Calu3 (cell line): ENCODE data around the gene GRIK1. TPM values are rescaled to one million over a fixed set of nuclear protein-coding genes. Genes with fewer than 3 reads are reported as not detected.

ENCODE experiments used
- BruUV-seq: library from RNA; stranded (reverse); fragments of 400-500 nt; replicated peaks from 2 replicates; lab custom pipeline; 2021; lab: Mats Ljungman, UMichigan
- CTCF ChIA-PET: fragments of 300-600 bp; sonication (Branson Sonifier 250); formaldehyde crosslinking; loops from one replicate; lab custom pipeline; 2022; ENCODE audit warnings: antibody characterized with exemption; lab: Charles Lee
- DNase-seq: peaks from one replicate; pipeline ENCODE4 v3.0.0; 2022
- H3K27ac Mint-ChIP-seq: one replicate; pipeline ENCODE4 v1.8.0; 2022; ENCODE audit warnings: mixed read lengths; ENCODE audit not compliant: unreplicated experiment
- H3K27me3 Mint-ChIP-seq: one replicate; pipeline ENCODE4 v1.8.0; 2022; ENCODE audit warnings: mixed read lengths; ENCODE audit not compliant: unreplicated experiment
- H3K36me3 Mint-ChIP-seq: one replicate; pipeline ENCODE4 v1.8.0; 2022; ENCODE audit warnings: mild to moderate bottlenecking, moderate library complexity, mixed read lengths; ENCODE audit not compliant: insufficient read depth, unreplicated experiment
- H3K4me1 Mint-ChIP-seq: one replicate; pipeline ENCODE4 v1.8.0; 2022; ENCODE audit warnings: mild to moderate bottlenecking, low read depth, mixed read lengths; ENCODE audit not compliant: unreplicated experiment
- H3K4me3 Mint-ChIP-seq: one replicate; pipeline ENCODE4 v1.8.0; 2022; ENCODE audit warnings: mild to moderate bottlenecking, low read depth, moderate library complexity, mixed read lengths; ENCODE audit not compliant: unreplicated experiment
- H3K9me3 Mint-ChIP-seq: one replicate; pipeline ENCODE4 v1.8.0; 2022; ENCODE audit warnings: low read depth, mixed read lengths; ENCODE audit not compliant: unreplicated experiment
- CTCF ChIP-seq: fragments of 200-600 bp; IDR thresholded peaks from one replicate; pipeline ENCODE4 v1.8.0; 2022; ENCODE audit warnings: antibody characterized with exemption; ENCODE audit not compliant: unreplicated experiment
- intact Hi-C: fragments of 100-400 bp; cut with micrococcal nuclease; formaldehyde crosslinking; loops from one replicate; pipeline ENCODE4 v1.10.0; 2022; ENCODE audit not compliant: unreplicated experiment
- total RNA-seq: library from RNA; stranded (reverse); gene quantifications from 2 replicates; pipeline ENCODE4 v1.2.3, GENCODE V29; 2022

GRIK1 gene
- total RNA-seq, 1 experiment from 2014 or later, result not detected

GRCh38 chr21:29749957-29750356 lies 189.8 kb downstream of the GRIK1 start:
- H3K27me3 Mint-ChIP-seq, result no peaks in the 10 kb centered on the region
- no peak for DNase-seq
- no peaks in the 10 kb centered on the region for H3K9me3 Mint-ChIP-seq
- CTCF ChIA-PET, result no interaction called here
- no peaks in the 10 kb centered on the region for H3K36me3 Mint-ChIP-seq
- H3K4me3 Mint-ChIP-seq, result no peak overlapping the region
- no TSS peak for BruUV-seq
- no peaks in the 10 kb centered on the region for H3K4me1 Mint-ChIP-seq
- no peak overlapping the region for H3K27ac Mint-ChIP-seq
- intact Hi-C loops, result no loop called here
- TF ChIP-seq CTCF, result no peak

GRCh38 chr21:29749223-29749622 lies 190.6 kb downstream of the GRIK1 start:
- CTCF ChIA-PET, result no interaction called here
- no peak overlapping the region for H3K4me3 Mint-ChIP-seq

GRCh38 chr21:29748391-29749167 lies 191.2 kb downstream of the GRIK1 start:
- DNase-seq, result no peak
- no TSS peak for BruUV-seq
- intact Hi-C loops, result no loop called here
- no peak overlapping the region for H3K27ac Mint-ChIP-seq
- no peak for TF ChIP-seq CTCF
- CTCF ChIA-PET, result no interaction called here
- H3K4me1 Mint-ChIP-seq, result no peaks in the 10 kb centered on the region
- H3K9me3 Mint-ChIP-seq, result no peaks in the 10 kb centered on the region
- no peaks in the 10 kb centered on the region for H3K36me3 Mint-ChIP-seq
- H3K27me3 Mint-ChIP-seq, result no peaks in the 10 kb centered on the region
- no peak overlapping the region for H3K4me3 Mint-ChIP-seq

More at GRCh38 chr21:29749223-29749622, 190.6 kb downstream of the GRIK1 start:
- no peak for TF ChIP-seq CTCF
- intact Hi-C loops, result no loop called here
- no peaks in the 10 kb centered on the region for H3K9me3 Mint-ChIP-seq
- no peaks in the 10 kb centered on the region for H3K4me1 Mint-ChIP-seq
- H3K27me3 Mint-ChIP-seq, result no peaks in the 10 kb centered on the region
- H3K36me3 Mint-ChIP-seq, result no peaks in the 10 kb centered on the region
- no peak for DNase-seq
- H3K27ac Mint-ChIP-seq, result no peak overlapping the region
- no TSS peak for BruUV-seq

GRCh38 chr21:29741761-29742160 lies 198.0 kb downstream of the GRIK1 start:
- DNase-seq, result no peak
- no peak overlapping the region for H3K4me3 Mint-ChIP-seq
- H3K36me3 Mint-ChIP-seq, result no peaks in the 10 kb centered on the region
- H3K27me3 Mint-ChIP-seq, result peaks cover 14% of the 10 kb centered on the region
- BruUV-seq, result no TSS peak
- TF ChIP-seq CTCF, result no peak
- no peak overlapping the region for H3K27ac Mint-ChIP-seq
- no peaks in the 10 kb centered on the region for H3K4me1 Mint-ChIP-seq
- CTCF ChIA-PET, result no interaction called here
- H3K9me3 Mint-ChIP-seq, result no peaks in the 10 kb centered on the region
- intact Hi-C loops, result no loop called here
